Measurements from ENCODE around the gene CNIH4.

GRCh38 chr1:224338150-224338838, 18.4 kb upstream of the CNIH4 start:
- TF ChIP-seq CTCF (IDR thresholded peaks at IDR 0.05; ENCODE audit: poor library complexity) (no peak), EZH2phosphoT487 (IDR thresholded peaks at IDR 0.05; ENCODE audit: low read depth, severe bottlenecking, unreplicated experiment) (no peak), EZH2 (IDR thresholded peaks at IDR 0.05; ENCODE audit: borderline replicate concordance) (no peak)

Measured in hepatocyte (in vitro differentiated cells).